Sigmoid colon (tissue), 7 donors: ENCODE results near the gene TP53I11. TPM values are rescaled to one million over a fixed set of nuclear protein-coding genes. Genes with fewer than 3 reads are reported as not detected.
A peak's percentile ranks its signal among the peaks of the same experiment; 100 is the strongest.

Experiments used
- DNase-seq: peaks from one replicate; pipeline ENCODE4 v3.0.0-alpha.2; 2019
- H3K27ac ChIP-seq, 4 donors: fragments of 200-600 bp; sonication (generic); one replicate each; pipeline ENCODE4 v1.5.1; 2016 to 2019; ENCODE audit warnings: mild to moderate bottlenecking in 1 of 4
- H3K27me3 ChIP-seq, 3 donors: fragments of 200-600 bp; sonication (generic); one replicate each; pipeline ENCODE4 v1.5.1; 2019; ENCODE audit warnings: mild to moderate bottlenecking in 1 of 3
- H3K36me3 ChIP-seq, 4 donors: fragments of 200-600 bp; sonication (generic); one replicate each; pipeline ENCODE4 v1.5.1; 2016 to 2019
- H3K4me1 ChIP-seq, 4 donors: fragments of 200-600 bp; sonication (generic); one replicate each; pipeline ENCODE4 v1.5.1; 2017 to 2019
- H3K4me3 ChIP-seq, 4 donors: fragments of 200-600 bp; sonication (generic); one replicate each; pipeline ENCODE4 v1.5.1; 2017 to 2019; ENCODE audit warnings: mild to moderate bottlenecking in 2 of 4, moderate library complexity in 1 of 4
- H3K9me3 ChIP-seq, 4 donors: fragments of 200-600 bp in 3 of 4; sonication (generic) in 3 of 4; one replicate each; pipeline versions ENCODE4 v1.5.1 to v1.6.1; 2013 to 2019
- EP300 ChIP-seq, 4 donors: sonication (generic); formaldehyde crosslinking; IDR thresholded peaks; one replicate each; pipeline ENCODE4 v1.6.1; 2017; ENCODE audit warnings: antibody characterized with exemption in 4 of 4
- POLR2A ChIP-seq, 2 donors: fragments of 450-650 bp; IDR thresholded peaks; one replicate each; pipeline ENCODE4 v1.6.1; 2016; ENCODE audit warnings: antibody characterized with exemption in 2 of 2, mild to moderate bottlenecking in 2 of 2, moderate library complexity in 2 of 2
- POLR2AphosphoS5 ChIP-seq, 4 donors: sonication (generic); formaldehyde crosslinking; IDR thresholded peaks; one replicate each; pipeline ENCODE4 v1.6.1; 2017; ENCODE audit warnings: antibody characterized with exemption in 4 of 4
- WGBS, 2 donors: extraction: QIAGEN DNeasy Blood & Tissue Kit; methylation state at CpG; one replicate each; pipeline ENCODE4 v1.1.7; 2013; 5-methylcytosine and 5-hydroxymethylcytosine counted together
- intact Hi-C: fragments of 100-400 bp; cut with DNase I; formaldehyde crosslinking; loops from one replicate; pipeline ENCODE4 v1.15.1; 2023
- polyA plus RNA-seq, 3 donors: library from polyadenylated mRNA; stranded (reverse); fragments of 200-250 nt; gene quantifications; one replicate each; pipeline ENCODE4 v1.2.3, GENCODE V29; 2013
- total RNA-seq, 4 donors: library from RNA; depleted of rRNA; stranded (reverse); fragments of >200 nt; gene quantifications; one replicate each; pipeline ENCODE4 v1.1.0, GENCODE V29; 2016
- TF ChIP-seq, protein P1 (sequence below), 4 experiments: fragments of 450-650 bp in 3 of 4; fragments of 200-600 bp in 1 of 4; IDR thresholded peaks; one replicate each; pipeline ENCODE4 v1.5.1; 2016 to 2019; ENCODE audit warnings: antibody characterized with exemption in 4 of 4, mild to moderate bottlenecking in 3 of 4, moderate library complexity in 2 of 4
- donor health status: healthy with polysubstance abuse.
- donor health status: Bipolar disorder and iron deficiency.
- donor health status: healthy.

Gene TP53I11
- total and polyA plus RNA-seq, 7 donors = 12.0 to 67.0 (median 17.9) TPM

DNA sequence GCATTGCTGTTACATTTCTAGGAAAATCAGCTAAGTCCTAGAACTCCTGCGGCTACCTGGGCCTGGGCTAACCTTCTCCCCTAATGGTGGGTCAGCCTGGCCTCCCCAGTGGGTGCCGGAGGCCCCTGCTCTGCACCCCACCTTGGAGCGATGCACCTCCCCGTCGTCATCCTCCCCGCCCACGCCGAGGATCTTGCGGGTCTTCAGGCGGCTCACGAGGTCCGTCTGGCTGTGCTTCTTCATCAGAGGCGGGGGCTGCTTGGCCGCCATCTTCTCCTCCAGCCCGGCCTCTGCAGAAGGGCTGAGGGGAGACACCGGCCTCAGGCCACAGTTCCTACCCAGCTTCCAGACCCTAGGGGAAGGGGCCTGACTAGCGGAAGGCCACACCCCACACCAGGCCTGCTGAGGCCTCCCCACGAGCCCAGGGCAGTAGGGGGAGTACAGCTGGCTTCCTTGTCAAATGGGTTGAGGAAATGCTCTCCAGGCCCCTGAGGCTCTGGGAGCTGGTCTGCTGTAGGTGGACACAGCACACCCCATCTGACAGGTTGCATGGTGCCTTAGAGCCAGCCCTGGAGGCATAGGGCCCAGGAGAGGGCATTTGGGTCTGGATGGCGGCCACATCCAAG is 12.5 kb downstream of the TP53I11 start:
- no peaks in the 10 kb centered on the region for H3K27me3 ChIP-seq
- no peak overlapping the region for H3K4me3 ChIP-seq
- no peaks in the 10 kb centered on the region for H3K9me3 ChIP-seq
- TF ChIP-seq EP300 (IDR thresholded peaks at IDR 0.05) = no peak
- H3K27ac ChIP-seq = no peak overlapping the region
- 84 to 90% methylated on average over 19 of the region's 19 CpGs for WGBS, 2 donors
- intact Hi-C loops = loop anchor here (5.0 to 10.0 kb wide), 2 partner anchors 267 to 394 kb away; no protein-coding TSS in a partner anchor
- no peaks in the 10 kb centered on the region for H3K36me3 ChIP-seq
- H3K4me1 ChIP-seq = peaks cover 0 to 16% (median 8%) of the 10 kb centered on the region in 4 donors
- DNase-seq = no peak

DNA sequence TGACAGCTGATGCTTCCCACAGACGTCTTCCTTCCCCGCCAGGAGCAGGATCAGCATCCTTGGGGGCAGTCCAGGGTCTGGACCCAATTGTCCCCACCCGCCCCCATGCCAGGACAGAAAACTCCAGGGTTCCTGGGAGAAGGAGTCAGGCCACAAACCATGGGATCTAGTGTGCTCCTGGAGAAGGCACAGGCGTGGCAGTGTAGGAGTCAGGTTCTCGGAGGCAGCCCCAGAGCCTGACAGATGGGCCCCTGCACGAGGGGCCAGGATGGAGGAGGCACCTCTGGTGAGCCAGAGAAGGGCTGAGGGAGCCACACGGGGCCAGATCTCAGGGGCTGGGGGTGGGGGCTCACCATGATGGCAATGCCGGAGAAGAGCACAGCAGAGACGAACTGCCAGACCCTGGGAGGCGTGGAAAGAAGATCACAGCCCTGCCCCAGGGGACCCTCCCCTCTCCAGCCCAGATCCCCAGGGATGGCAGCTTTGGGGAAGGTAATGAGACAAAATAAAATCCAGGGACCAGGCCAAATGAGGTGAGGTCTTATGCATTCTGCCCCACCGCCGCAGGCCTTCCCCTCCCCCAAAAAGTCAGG is 13.6 kb downstream of the TP53I11 start:
- TF ChIP-seq, protein P1, sequence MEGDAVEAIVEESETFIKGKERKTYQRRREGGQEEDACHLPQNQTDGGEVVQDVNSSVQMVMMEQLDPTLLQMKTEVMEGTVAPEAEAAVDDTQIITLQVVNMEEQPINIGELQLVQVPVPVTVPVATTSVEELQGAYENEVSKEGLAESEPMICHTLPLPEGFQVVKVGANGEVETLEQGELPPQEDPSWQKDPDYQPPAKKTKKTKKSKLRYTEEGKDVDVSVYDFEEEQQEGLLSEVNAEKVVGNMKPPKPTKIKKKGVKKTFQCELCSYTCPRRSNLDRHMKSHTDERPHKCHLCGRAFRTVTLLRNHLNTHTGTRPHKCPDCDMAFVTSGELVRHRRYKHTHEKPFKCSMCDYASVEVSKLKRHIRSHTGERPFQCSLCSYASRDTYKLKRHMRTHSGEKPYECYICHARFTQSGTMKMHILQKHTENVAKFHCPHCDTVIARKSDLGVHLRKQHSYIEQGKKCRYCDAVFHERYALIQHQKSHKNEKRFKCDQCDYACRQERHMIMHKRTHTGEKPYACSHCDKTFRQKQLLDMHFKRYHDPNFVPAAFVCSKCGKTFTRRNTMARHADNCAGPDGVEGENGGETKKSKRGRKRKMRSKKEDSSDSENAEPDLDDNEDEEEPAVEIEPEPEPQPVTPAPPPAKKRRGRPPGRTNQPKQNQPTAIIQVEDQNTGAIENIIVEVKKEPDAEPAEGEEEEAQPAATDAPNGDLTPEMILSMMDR (IDR thresholded peaks at IDR 0.05) = no peak
- TF ChIP-seq POLR2A (IDR thresholded peaks at IDR 0.05) = no peak
- TF ChIP-seq POLR2AphosphoS5 (IDR thresholded peaks at IDR 0.05) = no peak
- no peak for TF ChIP-seq EP300 (IDR thresholded peaks at IDR 0.05)
- Histone ChIP-seq H3K4me3 (no peak overlapping the region), H3K36me3 (no peaks in the 10 kb centered on the region), H3K27ac (no peak overlapping the region), H3K4me1 (peaks cover 0 to 16% (median 8%) of the 10 kb centered on the region in 4 donors), H3K27me3 (no peaks in the 10 kb centered on the region), H3K9me3 (no peaks in the 10 kb centered on the region)
- no peak for DNase-seq
- intact Hi-C loops = loop anchor here (1.0 to 10.0 kb wide), 3 partner anchors 168 to 395 kb away; no protein-coding TSS in a partner anchor
- WGBS, 2 donors = 79 to 80% methylated on average over 12 of the region's 12 CpGs

DNA sequence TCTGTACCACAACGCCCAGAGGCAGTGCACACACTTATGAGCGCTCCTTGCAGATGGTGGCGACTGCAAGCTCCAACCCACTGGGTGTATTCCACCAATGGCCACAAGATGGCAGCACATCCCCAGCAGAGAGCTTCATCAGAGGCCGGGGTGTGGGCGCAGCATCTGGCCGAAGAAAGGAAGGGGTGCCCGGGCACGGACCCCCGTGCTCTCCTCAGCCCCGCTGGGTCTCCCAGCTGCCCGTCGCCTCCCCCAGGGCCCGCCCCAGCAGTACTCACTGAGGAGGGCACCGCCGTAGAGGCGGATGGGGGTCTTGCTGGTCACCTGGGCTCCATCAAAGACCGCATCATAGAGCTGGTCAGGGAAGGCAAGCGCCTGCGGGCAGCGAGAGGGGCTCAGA is 14.2 kb downstream of the TP53I11 start:
- DNase-seq = peak; percentile 89
- Histone ChIP-seq H3K4me1 (peaks cover 0 to 16% (median 8%) of the 10 kb centered on the region in 4 donors), H3K27me3 (no peaks in the 10 kb centered on the region)

DNA sequence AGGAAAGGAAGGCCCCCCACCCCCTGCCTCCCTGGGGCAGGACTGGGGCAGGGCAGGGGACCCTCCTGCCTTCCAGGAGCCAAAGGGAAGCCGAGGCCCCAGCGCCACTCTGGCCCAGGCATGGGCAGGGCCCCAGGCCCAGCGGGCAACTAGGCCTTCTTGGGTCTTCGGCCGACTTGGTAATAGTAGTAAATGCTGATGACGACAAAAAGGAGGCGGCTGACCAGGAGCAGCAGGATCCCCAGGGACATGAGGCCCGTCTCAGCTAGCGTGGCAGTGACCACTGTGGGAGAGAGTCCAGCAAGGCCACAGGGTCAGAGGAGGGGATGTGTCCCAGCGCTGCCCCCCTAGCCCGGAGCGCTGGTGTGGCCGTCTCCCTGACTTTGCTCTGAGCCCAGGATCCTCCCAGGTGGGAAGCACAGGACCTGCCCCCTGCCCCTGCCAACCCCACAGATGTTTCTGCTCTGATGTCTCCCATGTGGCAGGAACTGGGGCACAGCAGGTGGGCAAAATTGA is 15.9 kb downstream of the TP53I11 start:
- intact Hi-C loops = loop anchor here (5.0 to 10.0 kb wide), 3 partner anchors 270 to 398 kb away; no protein-coding TSS in a partner anchor
- no peak overlapping the region for H3K27ac ChIP-seq
- DNase-seq = no peak
- peaks cover 0 to 7% (median 2%) of the 10 kb centered on the region in 4 donors for H3K4me1 ChIP-seq
- no peaks in the 10 kb centered on the region for H3K27me3 ChIP-seq
- no peak for TF ChIP-seq POLR2A (IDR thresholded peaks at IDR 0.05)
- no peak for TF ChIP-seq EP300 (IDR thresholded peaks at IDR 0.05)
- TF ChIP-seq, protein P1 (IDR thresholded peaks at IDR 0.05) = no peak
- TF ChIP-seq POLR2AphosphoS5 (IDR thresholded peaks at IDR 0.05) = no peak
- H3K4me3 ChIP-seq = no peak overlapping the region
- 93 to 95% methylated on average over 13 of the region's 13 CpGs for WGBS, 2 donors
- H3K36me3 ChIP-seq = peaks cover 0 to 11% (median 0%) of the 10 kb centered on the region in 4 donors
- no peaks in the 10 kb centered on the region for H3K9me3 ChIP-seq

More for the DNA sequence above, 14.2 kb downstream of the TP53I11 start:
- Histone ChIP-seq H3K36me3 (no peaks in the 10 kb centered on the region), H3K27ac (no peak overlapping the region), H3K4me3 (no peak overlapping the region), H3K9me3 (no peaks in the 10 kb centered on the region)
- intact Hi-C loops = loop anchor here (1.0 to 10.0 kb wide), 3 partner anchors 169 to 396 kb away; no protein-coding TSS in a partner anchor
- TF ChIP-seq EP300 (IDR thresholded peaks at IDR 0.05) = no peak
- TF ChIP-seq, protein P1 (IDR thresholded peaks at IDR 0.05) = peak; percentile 85 to 95 (median 95)
- no peak for TF ChIP-seq POLR2A (IDR thresholded peaks at IDR 0.05)
- TF ChIP-seq POLR2AphosphoS5 (IDR thresholded peaks at IDR 0.05) = peak in 1 of 4 donors; percentile 34
- 32 to 33% methylated on average over 20 of the region's 20 CpGs for WGBS, 2 donors

DNA sequence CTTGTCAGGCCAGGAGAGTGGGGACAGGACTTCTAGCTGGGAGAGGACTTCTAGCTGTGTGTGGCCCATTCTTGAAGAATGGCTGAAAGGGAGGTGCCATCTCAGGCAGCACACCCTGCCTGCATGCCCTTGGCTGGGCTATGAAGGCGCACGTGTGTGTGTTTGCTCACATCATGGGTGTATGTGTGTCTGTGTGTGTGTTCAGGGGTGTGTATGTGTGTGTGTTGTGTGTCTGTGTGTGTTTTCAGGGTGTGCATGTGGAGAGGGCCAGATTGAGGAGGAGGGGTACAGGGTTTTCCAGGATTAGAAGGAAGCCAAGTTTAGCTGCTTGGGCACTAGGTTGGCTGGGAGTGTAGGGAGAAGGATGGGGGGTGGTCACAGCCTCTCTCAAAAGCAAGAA is 16.6 kb downstream of the TP53I11 start:
- TF ChIP-seq, protein P1 (IDR thresholded peaks at IDR 0.05) = no peak
- no peak for TF ChIP-seq POLR2AphosphoS5 (IDR thresholded peaks at IDR 0.05)
- TF ChIP-seq EP300 (IDR thresholded peaks at IDR 0.05) = no peak
- no peak for TF ChIP-seq POLR2A (IDR thresholded peaks at IDR 0.05)
- peaks cover 0 to 7% (median 2%) of the 10 kb centered on the region in 4 donors for H3K4me1 ChIP-seq
- DNase-seq = no peak
- 82 to 87% methylated on average over 2 of the region's 2 CpGs for WGBS, 2 donors
- no peak overlapping the region for H3K4me3 ChIP-seq
- H3K27ac ChIP-seq = no peak overlapping the region
- H3K27me3 ChIP-seq = no peaks in the 10 kb centered on the region
- peaks cover 0 to 16% (median 0%) of the 10 kb centered on the region in 4 donors for H3K36me3 ChIP-seq
- no peaks in the 10 kb centered on the region for H3K9me3 ChIP-seq
- intact Hi-C loops = loop anchor here (5.0 to 10.0 kb wide), 2 partner anchors 271 to 358 kb away; no protein-coding TSS in a partner anchor
